Neutrophil (primary cell): Measurements from ENCODE around the gene HERC3.

Experiments used
- H3K27ac ChIP-seq: fragments of 200-600 bp; sonication (generic); 2 replicates; pipeline ENCODE4 v1.5.1; 2016; ENCODE audit warnings: mild to moderate bottlenecking, moderate library complexity
- H3K27me3 ChIP-seq: fragments of 200-600 bp; sonication (generic); 2 replicates; pipeline ENCODE4 v1.6.0; 2016; ENCODE audit warnings: mild to moderate bottlenecking
- H3K36me3 ChIP-seq: fragments of 200-600 bp; sonication (generic); 2 replicates; pipeline ENCODE4 v1.5.1; 2017
- H3K4me1 ChIP-seq, 2 experiments: fragments of 200-600 bp in 1 of 2; sonication (generic) in 1 of 2; 1 replicate in 1 of 2; 2 replicates in 1 of 2; pipeline versions ENCODE4 v1.5.1 to v1.6.1; 2013 to 2016; ENCODE audit warnings: low read depth in 1 of 2, low read length in 1 of 2, mild to moderate bottlenecking in 1 of 2, moderate library complexity in 1 of 2; ENCODE audit not compliant: control insufficient read depth in 1 of 2, insufficient read depth in 1 of 2
- H3K4me3 ChIP-seq, 2 experiments: fragments of 200-600 bp in 1 of 2; sonication (generic) in 1 of 2; 1 replicate in 1 of 2; 2 replicates in 1 of 2; pipeline ENCODE4 v1.5.1; 2013 to 2016; ENCODE audit warnings: low read depth in 1 of 2, low read length in 1 of 2, mild to moderate bottlenecking in 1 of 2, moderate library complexity in 1 of 2
- H3K9me3 ChIP-seq: fragments of 200-600 bp; sonication (generic); 2 replicates; pipeline ENCODE4 v1.5.1; 2016
- TF ChIP-seq, protein P1 (sequence below): fragments of 200-600 bp; sonication (generic); IDR thresholded peaks from 2 replicates; pipeline ENCODE4 v1.5.1; 2016; ENCODE audit warnings: antibody characterized with exemption

Gene HERC3

DNA sequence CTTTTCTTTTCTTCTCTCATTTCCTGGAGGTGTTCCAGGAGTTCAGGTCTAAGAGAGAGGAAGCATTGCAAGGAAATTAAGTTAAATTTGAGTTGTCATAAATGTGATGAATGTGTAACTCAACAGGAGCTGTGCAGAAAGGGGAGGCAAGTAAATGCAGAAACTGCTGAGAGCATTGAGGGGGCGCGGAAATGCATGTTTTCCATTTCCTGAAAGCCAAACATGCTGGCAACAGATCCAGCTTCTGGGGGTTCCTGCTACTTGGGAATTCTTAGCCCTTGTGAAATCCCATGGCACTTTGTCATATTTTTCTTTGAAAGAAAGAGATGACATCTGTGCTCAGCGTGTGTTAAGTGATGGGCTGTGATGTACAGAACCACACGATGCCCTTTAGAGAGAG is 139.1 kb downstream of the HERC3 start:
- H3K36me3 ChIP-seq, result peaks cover 49% of the 10 kb centered on the region

DNA sequence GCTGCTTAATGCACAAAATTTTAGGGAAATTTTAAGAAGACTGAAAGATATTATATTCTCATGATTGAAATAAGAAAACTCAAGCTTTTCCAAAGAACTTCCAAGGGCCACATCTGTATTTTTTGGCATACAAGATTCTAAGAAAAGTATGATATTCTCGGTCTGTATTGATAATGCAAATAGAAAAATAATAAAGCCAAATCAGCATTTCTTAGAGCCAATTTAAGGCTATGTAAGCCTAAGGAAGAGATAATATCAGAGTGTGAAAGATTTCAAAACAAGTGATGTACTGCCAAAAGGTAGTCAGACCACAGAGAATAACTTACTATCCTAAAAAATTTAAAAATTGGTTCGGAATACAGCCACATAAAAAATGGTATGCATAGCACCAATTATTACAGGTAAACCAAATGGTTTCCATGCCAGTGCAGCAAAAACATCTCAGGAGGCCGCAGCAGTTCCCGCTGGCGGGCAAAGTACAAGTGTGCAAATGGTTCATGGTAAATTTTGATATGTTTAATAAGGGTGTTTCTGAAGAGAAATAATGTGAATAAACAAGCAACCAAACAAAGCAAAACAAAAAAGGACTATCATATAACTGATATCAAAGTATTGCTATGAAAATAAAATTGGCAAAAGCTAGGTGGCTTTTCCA is 140.6 kb downstream of the HERC3 start:
- Histone ChIP-seq H3K36me3 (peaks cover 34% of the 10 kb centered on the region), H3K27me3 (peaks cover 7% of the 10 kb centered on the region), H3K4me1 (no peaks in the 10 kb centered on the region), H3K27ac (no peak overlapping the region), H3K9me3 (no peaks in the 10 kb centered on the region), H3K4me3 (no peak overlapping the region)
- TF ChIP-seq, protein P1, sequence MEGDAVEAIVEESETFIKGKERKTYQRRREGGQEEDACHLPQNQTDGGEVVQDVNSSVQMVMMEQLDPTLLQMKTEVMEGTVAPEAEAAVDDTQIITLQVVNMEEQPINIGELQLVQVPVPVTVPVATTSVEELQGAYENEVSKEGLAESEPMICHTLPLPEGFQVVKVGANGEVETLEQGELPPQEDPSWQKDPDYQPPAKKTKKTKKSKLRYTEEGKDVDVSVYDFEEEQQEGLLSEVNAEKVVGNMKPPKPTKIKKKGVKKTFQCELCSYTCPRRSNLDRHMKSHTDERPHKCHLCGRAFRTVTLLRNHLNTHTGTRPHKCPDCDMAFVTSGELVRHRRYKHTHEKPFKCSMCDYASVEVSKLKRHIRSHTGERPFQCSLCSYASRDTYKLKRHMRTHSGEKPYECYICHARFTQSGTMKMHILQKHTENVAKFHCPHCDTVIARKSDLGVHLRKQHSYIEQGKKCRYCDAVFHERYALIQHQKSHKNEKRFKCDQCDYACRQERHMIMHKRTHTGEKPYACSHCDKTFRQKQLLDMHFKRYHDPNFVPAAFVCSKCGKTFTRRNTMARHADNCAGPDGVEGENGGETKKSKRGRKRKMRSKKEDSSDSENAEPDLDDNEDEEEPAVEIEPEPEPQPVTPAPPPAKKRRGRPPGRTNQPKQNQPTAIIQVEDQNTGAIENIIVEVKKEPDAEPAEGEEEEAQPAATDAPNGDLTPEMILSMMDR, result no peak

More for the DNA sequence above, 139.1 kb downstream of the HERC3 start:
- TF ChIP-seq, protein P1, result no peak
- Histone ChIP-seq H3K4me1 (no peaks in the 10 kb centered on the region), H3K4me3 (no peak overlapping the region), H3K27ac (no peak overlapping the region), H3K27me3 (no peaks in the 10 kb centered on the region), H3K9me3 (no peaks in the 10 kb centered on the region)

DNA sequence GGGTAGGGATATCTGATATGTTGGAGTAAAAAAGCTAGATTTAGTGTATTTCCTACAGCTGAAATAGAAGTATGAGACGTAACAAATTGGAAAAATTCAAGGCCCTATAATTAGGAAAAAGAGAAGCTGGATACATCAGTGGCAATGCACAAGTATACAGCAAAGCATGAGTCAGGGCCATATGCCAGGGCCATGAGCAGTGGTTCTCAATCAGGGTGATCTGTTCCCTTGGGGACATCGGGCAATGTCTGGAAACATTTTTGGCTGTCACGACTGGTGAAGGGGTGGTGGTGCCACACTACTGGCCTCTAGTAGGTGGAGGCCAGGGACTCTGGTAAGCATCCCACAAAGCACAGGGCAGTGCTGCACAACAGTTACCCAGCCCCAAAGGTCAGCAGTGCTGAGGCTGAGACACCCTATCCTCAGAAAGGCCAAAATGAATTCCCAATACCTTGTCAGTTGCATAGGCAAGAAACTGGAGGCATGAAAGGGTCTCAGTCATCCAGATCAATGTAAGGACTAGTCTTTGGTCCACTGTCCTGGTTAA is 142.2 kb downstream of the HERC3 start:
- Histone ChIP-seq H3K36me3 (peaks cover 20% of the 10 kb centered on the region), H3K27me3 (peaks cover 8% of the 10 kb centered on the region), H3K27ac (no peak overlapping the region), H3K9me3 (no peaks in the 10 kb centered on the region), H3K4me1 (no peaks in the 10 kb centered on the region), H3K4me3 (no peak overlapping the region)
- TF ChIP-seq, protein P1, result no peak

DNA sequence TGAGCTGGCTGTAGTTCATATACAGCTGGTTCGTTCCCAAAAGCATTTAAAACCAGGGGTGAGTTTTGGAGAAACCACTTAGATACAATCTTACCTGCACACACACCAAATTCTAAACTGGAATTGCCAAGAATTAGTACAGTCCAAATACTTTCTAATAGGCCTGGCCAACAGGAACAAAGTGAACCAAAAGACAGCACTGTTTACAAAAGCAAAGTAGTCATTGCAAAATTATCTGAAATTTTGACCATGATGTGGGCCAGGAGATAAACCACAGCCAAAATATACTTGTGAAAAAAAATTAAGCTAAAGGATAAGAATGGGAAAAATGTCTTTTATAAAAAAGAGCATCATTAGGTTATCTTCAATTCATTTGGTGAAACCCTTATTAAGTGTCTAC is 143.3 kb downstream of the HERC3 start:
- H3K27me3 ChIP-seq, result peaks cover 8% of the 10 kb centered on the region
- TF ChIP-seq, protein P1, result no peak
- no peak overlapping the region for H3K4me3 ChIP-seq
- no peaks in the 10 kb centered on the region for H3K4me1 ChIP-seq
- no peaks in the 10 kb centered on the region for H3K9me3 ChIP-seq
- H3K36me3 ChIP-seq, result peaks cover 10% of the 10 kb centered on the region
- no peak overlapping the region for H3K27ac ChIP-seq

DNA sequence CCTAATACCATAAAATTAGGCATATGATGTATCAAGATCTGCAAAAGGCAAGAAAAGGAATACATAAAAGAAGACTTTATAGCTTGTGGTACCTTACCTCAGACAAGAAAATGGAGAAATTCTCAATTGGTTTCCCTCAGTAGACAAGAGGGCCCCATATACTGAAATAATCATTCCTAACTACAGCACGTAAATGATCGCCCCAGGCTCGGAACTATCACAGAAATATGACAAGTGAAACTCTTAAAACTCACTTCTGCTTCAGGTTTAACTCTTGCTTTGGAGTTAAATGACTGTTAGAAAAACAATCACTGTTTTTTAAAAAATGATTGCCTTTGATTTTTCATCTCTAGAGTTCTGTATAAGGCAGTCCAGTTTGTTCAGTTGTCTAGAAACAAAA is 144.0 kb downstream of the HERC3 start:
- no peaks in the 10 kb centered on the region for H3K9me3 ChIP-seq
- TF ChIP-seq, protein P1, result no peak
- peaks cover 8% of the 10 kb centered on the region for H3K27me3 ChIP-seq
- H3K4me3 ChIP-seq, result no peak overlapping the region
- H3K27ac ChIP-seq, result no peak overlapping the region
- H3K36me3 ChIP-seq, result peaks cover 4% of the 10 kb centered on the region
- no peaks in the 10 kb centered on the region for H3K4me1 ChIP-seq
